SK-N-SH (cell line): ENCODE data around the gene GNG11. TPM values are rescaled to one million over a fixed set of nuclear protein-coding genes. Genes with fewer than 3 reads are reported as not detected.

Experiments
- CTCF ChIA-PET: fragments of 300-600, 350-600 bp; formaldehyde crosslinking; extraction: SDS; loops from one replicate; lab custom pipeline; 2021; lab: Yijun Ruan, JAX
- POLR2A ChIA-PET: fragments of 350-600 bp; sonication (Branson Sonifier 250); formaldehyde crosslinking; extraction: SDS; loops from one replicate; lab custom pipeline; 2020; ENCODE audit warnings: antibody characterized with exemption, inconsistent platforms; lab: Yijun Ruan, JAX
- DNase-seq: peaks from one replicate; pipeline ENCODE4 v3.0.0; 2012
- H2AFZ ChIP-seq: fragments of 200-600 bp; sonication (generic); 2 replicates; pipeline ENCODE4 v1.8.1; 2016; ENCODE audit warnings: antibody characterized with exemption, mild to moderate bottlenecking, low read depth
- H3F3A ChIP-seq: fragments of 200-600 bp; sonication (generic); replicated peaks from 2 replicates; pipeline ENCODE3; 2016; ENCODE audit warnings: antibody characterized with exemption, mild to moderate bottlenecking; ENCODE audit not compliant: insufficient read depth
- H3K27ac ChIP-seq, 2 experiments: fragments of 200-500 bp in 1 of 2; fragments of 200-600 bp in 1 of 2; sonication (Bioruptor generic) in 1 of 2; sonication (generic), shearing (Covaris generic) in 1 of 2; 2 replicates each; pipeline versions ENCODE4 v1.5.1 to v1.6.1; 2014 to 2016; ENCODE audit warnings: low read depth in 2 of 2, inconsistent platforms in 1 of 2, low read length in 1 of 2, mild to moderate bottlenecking in 1 of 2, mixed read lengths in 1 of 2
- H3K27me3 ChIP-seq: fragments of 200-600 bp; sonication (generic), shearing (Covaris generic); 2 replicates; pipeline ENCODE4 v1.6.1; 2016; ENCODE audit warnings: mixed run types; ENCODE audit not compliant: insufficient read depth
- H3K36me3 ChIP-seq, 2 experiments: fragments of 200-500 bp in 1 of 2; fragments of 200-600 bp in 1 of 2; sonication (Bioruptor generic) in 1 of 2; sonication (generic) in 1 of 2; replicated peaks in 1 of 2; 2 replicates each; pipeline versions ENCODE3 to v1.5.1; 2014 to 2016; ENCODE audit warnings: low read length in 1 of 2, mild to moderate bottlenecking in 1 of 2; ENCODE audit not compliant: insufficient read depth in 2 of 2, control insufficient read depth in 1 of 2
- H3K4me1 ChIP-seq, 2 experiments: fragments of 200-500 bp in 1 of 2; fragments of 200-600 bp in 1 of 2; sonication (Bioruptor generic) in 1 of 2; sonication (generic), shearing (Covaris generic) in 1 of 2; 2 replicates each; pipeline versions ENCODE4 v1.5.1 to v1.6.1; 2014 to 2016; ENCODE audit warnings: low read depth in 1 of 2, low read length in 1 of 2, mixed run types in 1 of 2; ENCODE audit not compliant: insufficient read depth in 2 of 2, control insufficient read depth in 1 of 2
- H3K4me2 ChIP-seq: fragments of 200-600 bp; sonication (generic), shearing (Covaris generic); 2 replicates; pipeline ENCODE4 v1.6.1; 2017; ENCODE audit warnings: mixed run types
- H3K4me3 ChIP-seq, 2 experiments: fragments of 200-500 bp in 1 of 2; fragments of 200-600 bp in 1 of 2; sonication (Bioruptor generic) in 1 of 2; sonication (generic), shearing (Covaris generic) in 1 of 2; 2 replicates each; pipeline versions ENCODE4 v1.5.1 to v1.8.1; 2014 to 2016; ENCODE audit warnings: low read depth in 2 of 2, inconsistent platforms in 1 of 2, low read length in 1 of 2, mild to moderate bottlenecking in 1 of 2, mixed read lengths in 1 of 2, moderate library complexity in 1 of 2
- H3K79me2 ChIP-seq: fragments of 200-600 bp; sonication (generic); 2 replicates; pipeline ENCODE4 v1.8.1; 2017; ENCODE audit warnings: mild to moderate bottlenecking; ENCODE audit not compliant: insufficient read depth
- H3K9ac ChIP-seq: fragments of 200-600 bp; sonication (generic); 2 replicates; pipeline ENCODE4 v1.6.1; 2017; ENCODE audit warnings: mixed run types
- H3K9me2 ChIP-seq: fragments of 200-600 bp; sonication (generic); 2 replicates; pipeline ENCODE4 v1.6.1; 2017; ENCODE audit warnings: mixed run types
- H3K9me3 ChIP-seq: fragments of 200-600 bp; sonication (generic); 2 replicates; pipeline ENCODE4 v1.6.1; 2017; ENCODE audit warnings: mixed run types, mild to moderate bottlenecking, moderate library complexity
- H4K20me1 ChIP-seq: fragments of 200-600 bp; sonication (generic); 2 replicates; pipeline ENCODE4 v1.6.1; 2017; ENCODE audit warnings: mild to moderate bottlenecking, mixed run types; ENCODE audit not compliant: insufficient read depth
- CHD2 ChIP-seq: fragments of 150-350 bp; IDR thresholded peaks from 2 replicates; pipeline ENCODE4 v1.6.1; 2018; ENCODE audit warnings: low read length; ENCODE audit not compliant: partially characterized antibody
- EP300 ChIP-seq, 2 experiments: IDR thresholded peaks; 2 replicates each; pipeline versions ENCODE4 v1.4.0 to v1.6.1; 2012; ENCODE audit warnings: borderline replicate concordance in 1 of 2, low read depth in 1 of 2, low read length in 1 of 2
- FOXJ3 ChIP-seq: sonication (generic); formaldehyde crosslinking; IDR thresholded peaks from 2 replicates; pipeline ENCODE4 v1.5.1; 2020; ENCODE audit warnings: mild to moderate bottlenecking, missing genetic modification reagents
- GATA2 ChIP-seq: sonication (generic); formaldehyde crosslinking; IDR thresholded peaks from 2 replicates; pipeline ENCODE4 v1.5.0; 2020; ENCODE audit warnings: mild to moderate bottlenecking, missing genetic modification reagents
- MXI1 ChIP-seq: IDR thresholded peaks from 2 replicates; pipeline ENCODE4 v1.6.1; 2012; ENCODE audit warnings: mild to moderate bottlenecking, low read depth, low read length, improper control_type of control experiment
- NFIC ChIP-seq: IDR thresholded peaks from 2 replicates; pipeline ENCODE4 v1.4.0; 2012; ENCODE audit warnings: borderline replicate concordance
- PBX3 ChIP-seq: IDR thresholded peaks from 2 replicates; pipeline ENCODE4; 2012
- POLR2AphosphoS5 ChIP-seq: IDR thresholded peaks from 2 replicates; pipeline ENCODE4 v1.6.1; 2012; ENCODE audit warnings: low read depth, low read length
- RAD21 ChIP-seq: IDR thresholded peaks from 2 replicates; pipeline ENCODE4 v1.6.1; 2012; ENCODE audit warnings: mild to moderate bottlenecking, low read length
- RCOR1 ChIP-seq: fragments of 150-350 bp; IDR thresholded peaks from 2 replicates; pipeline ENCODE4 v1.6.1; 2017; ENCODE audit warnings: antibody characterized with exemption, low read length
- RXRA ChIP-seq: IDR thresholded peaks from 2 replicates; pipeline ENCODE4 v1.4.0; 2012; ENCODE audit warnings: low read depth, mild to moderate bottlenecking, borderline replicate concordance
- TCF12 ChIP-seq: IDR thresholded peaks from 2 replicates; pipeline ENCODE4 v1.4.0; 2012
- TEAD4 ChIP-seq: IDR thresholded peaks from 2 replicates; pipeline ENCODE4 v1.4.0; 2012; ENCODE audit warnings: mild to moderate bottlenecking, borderline replicate concordance; ENCODE audit not compliant: insufficient read depth
- USF2 ChIP-seq: fragments of 150-350 bp; IDR thresholded peaks from 2 replicates; pipeline ENCODE4 v1.6.1; 2017; ENCODE audit warnings: antibody characterized with exemption, low read length, low read depth, borderline replicate concordance
- WGBS: methylation state at CpG from one replicate; pipeline ENCODE4 v1.1.6; 2017; ENCODE audit warnings: low lambda C conversion rate; 5-methylcytosine and 5-hydroxymethylcytosine counted together
- polyA plus RNA-seq, 3 experiments: library from polyadenylated mRNA; depleted of rRNA; stranded (reverse); fragments of >200 nt; gene quantifications; 2 replicates each; pipeline ENCODE4 v1.2.3, GENCODE V29; 2012

GNG11 gene
- polyA plus RNA-seq, 1 of the 3 experiments (the other 2 are of a cell fraction), result 11.5 TPM

- H3K27me3 ChIP-seq, result no peaks in the 10 kb centered on the region
- H3K9ac ChIP-seq, result no peak overlapping the region
- H4K20me1 ChIP-seq, result no peaks in the 10 kb centered on the region
- H3K9me2 ChIP-seq, result no peaks in the 10 kb centered on the region
- no peak overlapping the region for H2AFZ ChIP-seq
- no peak overlapping the region for H3K4me3 ChIP-seq
- ChIA-PET CTCF (interaction anchor here (1.9 kb wide), 1 partner anchor 66 kb away, joined by 5 read pairs; no protein-coding TSS in a partner anchor), POLR2A (no interaction called here)
- DNase-seq, result no peak
- 85% methylated on average over 2 of the region's 2 CpGs for WGBS
- no peak for TF ChIP-seq TCF12
- H3K79me2 ChIP-seq, result no peaks in the 10 kb centered on the region
- H3K27ac ChIP-seq, result peak overlapping the region in 1 of 2 experiments; percentile 19; a peak in 1 of 4 replicates
- H3K36me3 ChIP-seq, result no peaks in the 10 kb centered on the region
- no peaks in the 10 kb centered on the region for H3F3A ChIP-seq
- peaks cover 0 to 42% of the 10 kb centered on the region in 2 experiments; a peak in 2 of 4 replicates for H3K4me1 ChIP-seq
- no peak overlapping the region for H3K4me2 ChIP-seq
- no peaks in the 10 kb centered on the region for H3K9me3 ChIP-seq
Observed at GRCh38 chr7:93968911-93969620, 47.5 kb downstream of the GNG11 start.

- WGBS, result 40% methylated on average over 6 of the region's 6 CpGs
- CTCF ChIA-PET, result interaction anchor here (1.1 to 1.8 kb wide), 5 partner anchors 10 to 465 kb away, joined by 3 to 5 read pairs (median 4); partner anchors contain the start of gene GNG11
- H3K27ac ChIP-seq, result peak overlapping the region in 1 of 2 experiments; percentile 98; a peak in 2 of 4 replicates
Observed at GRCh38 chr7:93972029-93972725, 50.6 kb downstream of the GNG11 start.

More at GRCh38 chr7:93972029-93972725, 50.6 kb downstream of the GNG11 start:
- Histone ChIP-seq H3K9me2 (no peaks in the 10 kb centered on the region), H3K9ac (no peak overlapping the region), H4K20me1 (no peaks in the 10 kb centered on the region), H3K4me2 (no peak overlapping the region), H3K4me1 (peaks cover 0 to 32% of the 10 kb centered on the region in 2 experiments; a peak in 2 of 4 replicates), H3K4me3 (no peak overlapping the region), H3K36me3 (no peaks in the 10 kb centered on the region), H3F3A (no peaks in the 10 kb centered on the region), H2AFZ (no peak overlapping the region), H3K79me2 (no peaks in the 10 kb centered on the region), H3K27me3 (no peaks in the 10 kb centered on the region), H3K9me3 (no peaks in the 10 kb centered on the region)
- POLR2A ChIA-PET, result interaction anchor here (0.7 kb wide), 1 partner anchor 50 kb away, joined by 5 read pairs; the partner anchor contains the start of gene GNG11
- TF ChIP-seq CHD2 (peak; percentile 59), RAD21 (peak; percentile 22), RXRA (no peak), NFIC (no peak), PBX3 (peak; percentile 49; the same call in 1 of the 2 replicates), POLR2AphosphoS5 (peak; percentile 52; the same call in 1 of the 2 replicates), TEAD4 (peak; percentile 34; the same call in 1 of the 2 replicates), RCOR1 (peak; percentile 92), TCF12 (peak; percentile 61), MXI1 (peak; percentile 43; the same call in 1 of the 2 replicates), FOXJ3 (CRISPR knock-in tag) (peak; percentile 78), USF2 (no peak), EP300 (IDR thresholded peaks at IDR 0.05; ENCODE audit: borderline replicate concordance in 1 of 2, low read depth in 1 of 2, low read length in 1 of 2) (peak; percentile 27 to 95; a peak in 3 of 4 replicates), GATA2 (CRISPR knock-in tag) (peak; percentile 79)
- DNase-seq, result peak; percentile 38
